Stimulated activated CD4-positive, alpha-beta T cell treated with anti-CD3 and anti-CD28 coated beads, Interleukin-12 subunit alpha, Interleukin-12 subunit beta, amount 100 ng/mL, for 48 hours (primary cell): ENCODE results near the gene NAPG.
"Not testable (repeated sequence)": the region's sequence is repeated elsewhere in the genome, so short reads cannot be mapped to it uniquely, and the experiment has no call there.

Source experiments
- DNase-seq, 3 donors: peaks; one replicate each; pipeline ENCODE4 v3.0.0-alpha.2; 2020; ENCODE audit warnings: low read depth in 2 of 3, low spot score in 1 of 3

NAPG gene

GRCh38 chr18:10514082-10514481, 11.7 kb upstream of the NAPG start:
- DNase-seq = no peak

GRCh38 chr18:10514601-10515000, 11.2 kb upstream of the NAPG start:
- DNase-seq = no peak

- DNase-seq = no peak
Observed at GRCh38 chr18:10515456-10515855, 10.4 kb upstream of the NAPG start.

GRCh38 chr18:10516078-10516477, 9.7 kb upstream of the NAPG start:
- no peak for DNase-seq

GRCh38 chr18:10518595-10519255, 7.1 kb upstream of the NAPG start:
- DNase-seq = no peak

- no peak for DNase-seq
Observed at GRCh38 chr18:10519366-10519765, 6.5 kb upstream of the NAPG start.

GRCh38 chr18:10519999-10520935, 5.6 kb upstream of the NAPG start:
- peak; percentile 37 to 42 (median 42) for DNase-seq

- DNase-seq = no peak
Observed at GRCh38 chr18:10521566-10521965, 4.3 kb upstream of the NAPG start.

GRCh38 chr18:10522574-10522973, 3.3 kb upstream of the NAPG start:
- DNase-seq = no peak

GRCh38 chr18:10523544-10523943, 2.3 kb upstream of the NAPG start:
- no peak for DNase-seq

GRCh38 chr18:10524507-10525370, 1.1 kb upstream of the NAPG start:
- DNase-seq = no peak

GRCh38 chr18:10525371-10525691, 496 bp upstream of the NAPG start:
- no peak for DNase-seq

- no peak for DNase-seq
Observed at GRCh38 chr18:10526561-10526949, 728 bp downstream of the NAPG start.

- no peak for DNase-seq
Observed at GRCh38 chr18:10528439-10528838, 2.6 kb downstream of the NAPG start.

- DNase-seq = no peak
Observed at GRCh38 chr18:10530002-10530401, 4.2 kb downstream of the NAPG start.

- DNase-seq = peak in 1 of 3 donors; percentile 27
Observed at GRCh38 chr18:10530852-10531251, 5.0 kb downstream of the NAPG start.

- no peak for DNase-seq
Observed at GRCh38 chr18:10533111-10533510, 7.3 kb downstream of the NAPG start.

GRCh38 chr18:10536280-10536679, 10.5 kb downstream of the NAPG start:
- no peak for DNase-seq

GRCh38 chr18:10537765-10538164, 11.9 kb downstream of the NAPG start:
- DNase-seq = no peak

- not testable (repeated sequence) for DNase-seq
Observed at GRCh38 chr18:10539124-10539523, 13.3 kb downstream of the NAPG start.

- DNase-seq = no peak
Observed at GRCh38 chr18:10543277-10543676, 17.4 kb downstream of the NAPG start.
